ENCODE data around the gene MEF2D. TPM values are rescaled to one million over a fixed set of nuclear protein-coding genes. Genes with fewer than 3 reads are reported as not detected.

The MEF2D gene
- total and polyA plus RNA-seq, 2 donors (not counting 1 experiment from before 2014, with no cell fraction given), result 65.6 to 128 TPM

DNA sequence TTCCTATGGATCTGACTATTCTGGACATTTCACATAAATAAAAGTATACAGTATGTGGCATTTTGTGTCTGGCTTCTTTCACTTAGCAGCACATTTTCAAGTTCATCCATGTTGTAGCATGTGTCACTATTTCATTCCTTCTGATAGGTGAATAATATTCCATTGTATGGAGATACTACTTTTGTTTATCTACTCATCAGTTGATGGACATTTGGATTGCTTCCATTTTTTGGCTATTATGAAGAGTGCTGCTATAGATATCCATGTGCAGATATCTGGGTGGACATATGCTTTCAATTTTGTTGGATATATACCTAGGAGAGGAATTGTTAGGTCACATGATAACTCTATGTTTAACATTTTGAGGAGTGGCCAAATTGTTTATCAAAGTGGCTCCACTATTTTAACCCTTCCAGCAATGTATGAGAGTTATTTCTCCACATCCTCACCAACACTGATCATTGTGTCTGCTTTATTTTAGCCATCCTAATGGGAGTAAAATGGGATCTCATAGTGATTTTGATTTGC is 21.9 kb upstream of the MEF2D start:
- ATAC-seq (ENCODE audit: low read depth) (no peak), DNase-seq (no peak)
- intact Hi-C loops (cut with micrococcal nuclease), result loop anchor here (5.0 kb wide), 1 partner anchor 35 kb away; no protein-coding TSS in a partner anchor
- no peaks in the 10 kb centered on the region for H3K27me3 ChIP-seq (replicated peaks in 1 of 4; ENCODE audit: control extremely low read depth in 1 of 4, control insufficient read depth in 3 of 4, insufficient read depth in 4 of 4, low read length in 3 of 4)
- Mint-ChIP-seq H3K4me1 (peaks cover 23% of the 10 kb centered on the region), H3K9me3 (ENCODE audit: insufficient read depth) (no peaks in the 10 kb centered on the region), H3K27ac (no peak overlapping the region), H3K4me3 (no peak overlapping the region), H3K27me3 (no peaks in the 10 kb centered on the region)
- TF ChIP-seq CTCF (IDR thresholded peaks at IDR 0.05) (no peak), EZH2 (IDR thresholded peaks at IDR 0.05; ENCODE audit: borderline replicate concordance, insufficient read depth, low read depth, low read length, poor library complexity, severe bottlenecking) (no peak)
- H3K9me3 ChIP-seq (ENCODE audit: control extremely low read depth in 1 of 3, control insufficient read depth in 2 of 3, insufficient read depth in 1 of 3, low read length in 2 of 3), result no peaks in the 10 kb centered on the region
- no peaks in the 10 kb centered on the region for H3K79me2 ChIP-seq (ENCODE audit: control insufficient read depth, insufficient read depth, low read length)
- ChIA-PET CTCF (interaction anchor here (4.2 kb wide), 1 partner anchor 41 kb away, joined by 26 read pairs; no protein-coding TSS in a partner anchor), POLR2A (no interaction called here)
- H3K4me1 ChIP-seq (ENCODE audit: control insufficient read depth in 2 of 2, insufficient read depth in 2 of 2, low read length in 2 of 2), result peaks cover 20 to 24% of the 10 kb centered on the region in 2 donors
- no peak overlapping the region for H3K4me2 ChIP-seq (replicated peaks; ENCODE audit: low read depth, low read length, poor library complexity, severe bottlenecking)
- H3K9ac ChIP-seq (ENCODE audit: low read length), result no peak overlapping the region
- no peaks in the 10 kb centered on the region for H4K20me1 ChIP-seq (ENCODE audit: control insufficient read depth, insufficient read depth, low read length, poor library complexity, severe bottlenecking)
- no peak overlapping the region for H3K27ac ChIP-seq (ENCODE audit: low read length in 2 of 2)
- H3K4me3 ChIP-seq (ENCODE audit: control extremely low read depth in 1 of 5, extremely low read depth in 1 of 5, insufficient read depth in 1 of 5, low read depth in 2 of 5, low read length in 4 of 5), result no peak overlapping the region
- no peak overlapping the region for H2AFZ ChIP-seq (ENCODE audit: insufficient read depth, low read depth, low read length, poor library complexity, severe bottlenecking)
- no peaks in the 10 kb centered on the region for H3K36me3 ChIP-seq (replicated peaks in 1 of 2; ENCODE audit: control extremely low read depth in 1 of 2, control insufficient read depth in 1 of 2, extremely low read depth in 1 of 2, insufficient read depth in 2 of 2, low read length in 1 of 2)

GRCh38 chr1:156517748-156518147 is 17.2 kb upstream of the MEF2D start:
- no peak overlapping the region for H2AFZ ChIP-seq (ENCODE audit: insufficient read depth, low read depth, low read length, poor library complexity, severe bottlenecking)
- no peak overlapping the region for H3K27ac Mint-ChIP-seq
- H3K79me2 ChIP-seq (ENCODE audit: control insufficient read depth, insufficient read depth, low read length), result no peaks in the 10 kb centered on the region
- no peak overlapping the region for H3K4me2 ChIP-seq (replicated peaks; ENCODE audit: low read depth, low read length, poor library complexity, severe bottlenecking)
- ChIA-PET CTCF (interaction anchor here (0.7 to 1.1 kb wide), 4 partner anchors 17 to 803 kb away, joined by 3 to 4 read pairs (median 3); partner anchors contain the start of gene MEF2D), POLR2A (no interaction called here)
- ATAC-seq (ENCODE audit: low read depth), result no peak
- H3K4me1 ChIP-seq (ENCODE audit: control insufficient read depth in 2 of 2, insufficient read depth in 2 of 2, low read length in 2 of 2), result no peaks in the 10 kb centered on the region
- no peaks in the 10 kb centered on the region for H3K9me3 ChIP-seq (ENCODE audit: control extremely low read depth in 1 of 3, control insufficient read depth in 2 of 3, insufficient read depth in 1 of 3, low read length in 2 of 3)
- no peaks in the 10 kb centered on the region for H3K27me3 Mint-ChIP-seq
- H3K4me3 ChIP-seq (ENCODE audit: control extremely low read depth in 1 of 5, extremely low read depth in 1 of 5, insufficient read depth in 1 of 5, low read depth in 2 of 5, low read length in 4 of 5), result no peak overlapping the region
- no peak for DNase-seq
- H3K27ac ChIP-seq (ENCODE audit: low read length in 2 of 2), result no peak overlapping the region
- H3K4me3 Mint-ChIP-seq, result no peak overlapping the region
- intact Hi-C loops (cut with micrococcal nuclease), result no loop called here
- H3K27me3 ChIP-seq (replicated peaks in 1 of 4; ENCODE audit: control extremely low read depth in 1 of 4, control insufficient read depth in 3 of 4, insufficient read depth in 4 of 4, low read length in 3 of 4), result no peaks in the 10 kb centered on the region
- no peaks in the 10 kb centered on the region for H4K20me1 ChIP-seq (ENCODE audit: control insufficient read depth, insufficient read depth, low read length, poor library complexity, severe bottlenecking)
- H3K36me3 ChIP-seq (replicated peaks in 1 of 2; ENCODE audit: control extremely low read depth in 1 of 2, control insufficient read depth in 1 of 2, extremely low read depth in 1 of 2, insufficient read depth in 2 of 2, low read length in 1 of 2), result no peaks in the 10 kb centered on the region
- TF ChIP-seq CTCF (IDR thresholded peaks at IDR 0.05) (no peak), EZH2 (IDR thresholded peaks at IDR 0.05; ENCODE audit: borderline replicate concordance, insufficient read depth, low read depth, low read length, poor library complexity, severe bottlenecking) (no peak)
- H3K4me1 Mint-ChIP-seq, result no peaks in the 10 kb centered on the region
- H3K9ac ChIP-seq (ENCODE audit: low read length), result no peak overlapping the region
- 67% methylated on average over 3 of the region's 4 CpGs for WGBS (ENCODE audit: insufficient coverage)
- H3K9me3 Mint-ChIP-seq (ENCODE audit: insufficient read depth), result no peaks in the 10 kb centered on the region
